Ovary (tissue), 9 donors: Measurements from ENCODE around the gene DNAH11. TPM values are rescaled to one million over a fixed set of nuclear protein-coding genes. Genes with fewer than 3 reads are reported as not detected.

Experiments used
- DNase-seq, 5 donors: peaks; one replicate each; pipeline ENCODE4 v3.0.0-alpha.2; 2019 to 2020
- H3K27ac ChIP-seq, 2 donors: fragments of 200-600 bp; one replicate each; pipeline versions ENCODE4 v1.5.1 to v1.8.0; 2019 to 2022
- H3K27me3 ChIP-seq: fragments of 200-600 bp; one replicate; pipeline ENCODE4 v1.8.0; 2022
- H3K36me3 ChIP-seq: fragments of 200-600 bp; sonication (generic); one replicate; pipeline ENCODE4 v1.5.1; 2019
- H3K4me1 ChIP-seq: one replicate; pipeline ENCODE4 v1.8.1; 2013; ENCODE audit warnings: mild to moderate bottlenecking, moderate library complexity; ENCODE audit not compliant: insufficient read depth
- H3K4me3 ChIP-seq: fragments of 200-600 bp; sonication (generic); one replicate; pipeline ENCODE4 v1.5.1; 2017
- H3K9me3 ChIP-seq, 2 donors: fragments of 200-600 bp in 1 of 2; sonication (generic) in 1 of 2; one replicate each; pipeline versions ENCODE4 v1.5.1 to v1.8.1; 2013 to 2019; ENCODE audit warnings: mild to moderate bottlenecking in 1 of 2, moderate library complexity in 1 of 2
- CTCF ChIP-seq, 3 donors: fragments of 450-650 bp in 2 of 3; fragments of 200-600 bp in 1 of 3; IDR thresholded peaks; one replicate each; pipeline versions ENCODE4 v1.5.1 to v1.8.0; 2016 to 2022; ENCODE audit warnings: antibody characterized with exemption in 3 of 3, mild to moderate bottlenecking in 1 of 3
- EP300 ChIP-seq: sonication (generic); formaldehyde crosslinking; IDR thresholded peaks from one replicate; pipeline ENCODE4 v1.6.1; 2017; ENCODE audit warnings: antibody characterized with exemption
- POLR2A ChIP-seq: fragments of 450-650 bp; IDR thresholded peaks from one replicate; pipeline ENCODE4 v1.6.1; 2017; ENCODE audit warnings: antibody characterized with exemption, mild to moderate bottlenecking, moderate library complexity
- WGBS, 3 donors: extraction: QIAGEN DNeasy Blood & Tissue Kit in 1 of 3; methylation state at CpG; one replicate each; pipeline versions ENCODE4 v1.1.5 to v1.1.7; 2013 to 2017; 5-methylcytosine and 5-hydroxymethylcytosine counted together
- intact Hi-C, 4 donors: fragments of 100-400 bp; cut with DNase I; formaldehyde crosslinking; loops; one replicate each; pipeline versions ENCODE4 v1.11.0 to v1.15.1; 2022 to 2023
- polyA plus RNA-seq, 2 donors: library from polyadenylated mRNA; stranded (reverse); fragments of 200-250 nt in 1 of 2; fragments of 350-450 nt in 1 of 2; fragmentation: Illumina TruSeq in 1 of 2; extraction: RNeasy Lipid Tissue Mini Kit (QIAGEN cat#74804) in 1 of 2; gene quantifications; one replicate each; pipeline ENCODE4 v1.2.3, GENCODE V29; 2013 to 2014
- total RNA-seq, 7 donors: library from RNA; depleted of rRNA in 2 of 7; stranded (reverse); fragments of >200 nt in 2 of 7; fragmentation: NEBNext Ultra II Directional in 3 of 7; extraction: Animal tissue kit (Norgen Biotek cat#: 25700) in 3 of 7; gene quantifications; one replicate each; pipeline versions ENCODE4 v1.1.0 to v1.2.4, GENCODE V29; 2016 to 2023
- donor health status: DM: no; HTN: no; CAD: no; lungs with moderate emphysema.
- donor health status: DM: no; HTN: no; CAD: no.
- donor health status: Bipolar disorder and iron deficiency.
- donor health status: DM: yes; HTN: yes; CAD: no.
- donor health status: DM: no; HTN: no; CAD: no.
- donor health status: DM: yes; HTN: yes; CAD: no.

Gene DNAH11
- total and polyA plus RNA-seq, 9 donors, result 0.05 to 44.3 (median 2.6) TPM

GRCh38 chr7:21504021-21504420 is 38.8 kb upstream of the DNAH11 start:
- intact Hi-C loops, result loop anchor here in 1 of 4 donors (10.0 kb wide), 1 partner anchor 239 kb away; no protein-coding TSS in a partner anchor
- no peaks in the 10 kb centered on the region for H3K36me3 ChIP-seq
- no peak overlapping the region for H3K27ac ChIP-seq
- H3K4me1 ChIP-seq, result no peaks in the 10 kb centered on the region
- no peak for DNase-seq
- no peaks in the 10 kb centered on the region for H3K27me3 ChIP-seq
- TF ChIP-seq EP300 (no peak), POLR2A (no peak), CTCF (IDR thresholded peaks at IDR 0.05) (no peak)
- no peak overlapping the region for H3K4me3 ChIP-seq
- H3K9me3 ChIP-seq, result peaks cover 0 to 6% of the 10 kb centered on the region in 2 donors
- WGBS, 3 donors, result 93 to 96% (median 96%) methylated on average over 2 of the region's 2 CpGs

- Histone ChIP-seq H3K27me3 (no peaks in the 10 kb centered on the region), H3K36me3 (no peaks in the 10 kb centered on the region), H3K27ac (no peak overlapping the region), H3K9me3 (peaks cover 0 to 6% of the 10 kb centered on the region in 2 donors), H3K4me3 (no peak overlapping the region), H3K4me1 (no peaks in the 10 kb centered on the region)
- WGBS, 3 donors, result 94 to 95% (median 94%) methylated on average over 8 of the region's 8 CpGs
- no peak for TF ChIP-seq EP300
- TF ChIP-seq CTCF (IDR thresholded peaks at IDR 0.05), result no peak
- no peak for TF ChIP-seq POLR2A
- intact Hi-C loops, result loop anchor here in 1 of 4 donors (10.0 kb wide), 1 partner anchor 243 kb away; no protein-coding TSS in a partner anchor
- DNase-seq, result no peak
Observed at GRCh38 chr7:21507627-21508343, 35.1 kb upstream of the DNAH11 start.

GRCh38 chr7:21508538-21508937 is 34.3 kb upstream of the DNAH11 start:
- Histone ChIP-seq H3K4me1 (no peaks in the 10 kb centered on the region), H3K4me3 (no peak overlapping the region), H3K36me3 (no peaks in the 10 kb centered on the region), H3K27ac (no peak overlapping the region), H3K27me3 (no peaks in the 10 kb centered on the region), H3K9me3 (peaks cover 0 to 6% of the 10 kb centered on the region in 2 donors)
- no peak for DNase-seq
- 95 to 98% (median 98%) methylated on average over 3 of the region's 3 CpGs for WGBS, 3 donors
- intact Hi-C loops, result loop anchor here in 1 of 4 donors (10.0 kb wide), 1 partner anchor 244 kb away; no protein-coding TSS in a partner anchor
- no peak for TF ChIP-seq CTCF (IDR thresholded peaks at IDR 0.05)
- no peak for TF ChIP-seq EP300
- no peak for TF ChIP-seq POLR2A

- no peaks in the 10 kb centered on the region for H3K27me3 ChIP-seq
- no peaks in the 10 kb centered on the region for H3K36me3 ChIP-seq
- DNase-seq, result no peak
- H3K4me3 ChIP-seq, result no peak overlapping the region
- H3K4me1 ChIP-seq, result no peaks in the 10 kb centered on the region
- intact Hi-C loops, result no loop called here
- H3K27ac ChIP-seq, result no peak overlapping the region
- H3K9me3 ChIP-seq, result no peaks in the 10 kb centered on the region
- TF ChIP-seq POLR2A, result no peak
- no peak for TF ChIP-seq CTCF (IDR thresholded peaks at IDR 0.05)
- TF ChIP-seq EP300, result no peak
Observed at GRCh38 chr7:21514062-21514461, 28.8 kb upstream of the DNAH11 start.
